ENCODE results near the gene SPATA31D1.

The SPATA31D1 gene

GRCh38 chr9:81976351-81976750 is 12.2 kb upstream of the SPATA31D1 start:
- Histone ChIP-seq H3K27me3 (ENCODE audit: control insufficient read depth in 5 of 5, insufficient read depth in 4 of 5, low read length in 5 of 5) (no peaks in the 10 kb centered on the region), H3K27ac (ENCODE audit: low read depth, low read length) (no peak overlapping the region), H3K9me3 (ENCODE audit: control insufficient read depth in 5 of 5, low read length in 5 of 5) (peaks cover 0 to 9% (median 3%) of the 10 kb centered on the region in 5 donors), H3K4me3 (ENCODE audit: low read depth in 1 of 5, low read length in 5 of 5) (no peak overlapping the region), H3K9ac (ENCODE audit: low read length in 5 of 5) (no peak overlapping the region), H3K4me1 (ENCODE audit: control insufficient read depth in 5 of 5, insufficient read depth in 5 of 5, low read length in 5 of 5) (no peaks in the 10 kb centered on the region), H3K36me3 (ENCODE audit: control insufficient read depth in 5 of 5, insufficient read depth in 5 of 5, low read length in 5 of 5) (no peaks in the 10 kb centered on the region)

- Histone ChIP-seq H3K4me3 (ENCODE audit: low read depth in 1 of 5, low read length in 5 of 5) (no peak overlapping the region), H3K36me3 (ENCODE audit: control insufficient read depth in 5 of 5, insufficient read depth in 5 of 5, low read length in 5 of 5) (no peaks in the 10 kb centered on the region), H3K9ac (ENCODE audit: low read length in 5 of 5) (no peak overlapping the region), H3K9me3 (ENCODE audit: control insufficient read depth in 5 of 5, low read length in 5 of 5) (no peaks in the 10 kb centered on the region), H3K4me1 (ENCODE audit: control insufficient read depth in 5 of 5, insufficient read depth in 5 of 5, low read length in 5 of 5) (no peaks in the 10 kb centered on the region), H3K27me3 (ENCODE audit: control insufficient read depth in 5 of 5, insufficient read depth in 4 of 5, low read length in 5 of 5) (no peaks in the 10 kb centered on the region), H3K27ac (ENCODE audit: low read depth, low read length) (no peak overlapping the region)
These were observed 9.4 kb upstream of the SPATA31D1 start for GRCh38 chr9:81979196-81979595.

- Histone ChIP-seq H3K9me3 (ENCODE audit: control insufficient read depth in 5 of 5, low read length in 5 of 5) (no peaks in the 10 kb centered on the region), H3K4me1 (ENCODE audit: control insufficient read depth in 5 of 5, insufficient read depth in 5 of 5, low read length in 5 of 5) (no peaks in the 10 kb centered on the region), H3K36me3 (ENCODE audit: control insufficient read depth in 5 of 5, insufficient read depth in 5 of 5, low read length in 5 of 5) (no peaks in the 10 kb centered on the region), H3K27ac (ENCODE audit: low read depth, low read length) (no peak overlapping the region), H3K9ac (ENCODE audit: low read length in 5 of 5) (no peak overlapping the region), H3K4me3 (ENCODE audit: low read depth in 1 of 5, low read length in 5 of 5) (no peak overlapping the region), H3K27me3 (ENCODE audit: control insufficient read depth in 5 of 5, insufficient read depth in 4 of 5, low read length in 5 of 5) (no peaks in the 10 kb centered on the region)
These were observed 8.0 kb upstream of the SPATA31D1 start for GRCh38 chr9:81980568-81980967.

- Histone ChIP-seq H3K4me1 (ENCODE audit: control insufficient read depth in 5 of 5, insufficient read depth in 5 of 5, low read length in 5 of 5) (no peaks in the 10 kb centered on the region), H3K27ac (ENCODE audit: low read depth, low read length) (no peak overlapping the region), H3K36me3 (ENCODE audit: control insufficient read depth in 5 of 5, insufficient read depth in 5 of 5, low read length in 5 of 5) (no peaks in the 10 kb centered on the region), H3K9me3 (ENCODE audit: control insufficient read depth in 5 of 5, low read length in 5 of 5) (no peaks in the 10 kb centered on the region), H3K27me3 (ENCODE audit: control insufficient read depth in 5 of 5, insufficient read depth in 4 of 5, low read length in 5 of 5) (no peaks in the 10 kb centered on the region), H3K4me3 (ENCODE audit: low read depth in 1 of 5, low read length in 5 of 5) (no peak overlapping the region), H3K9ac (ENCODE audit: low read length in 5 of 5) (no peak overlapping the region)
These were observed 6.7 kb upstream of the SPATA31D1 start for GRCh38 chr9:81981883-81982282.

- H3K4me3 ChIP-seq (ENCODE audit: low read depth in 1 of 5, low read length in 5 of 5), result no peak overlapping the region
- H3K27ac ChIP-seq (ENCODE audit: low read depth, low read length), result no peak overlapping the region
- H3K9me3 ChIP-seq (ENCODE audit: control insufficient read depth in 5 of 5, low read length in 5 of 5), result no peaks in the 10 kb centered on the region
- no peaks in the 10 kb centered on the region for H3K4me1 ChIP-seq (ENCODE audit: control insufficient read depth in 5 of 5, insufficient read depth in 5 of 5, low read length in 5 of 5)
- no peaks in the 10 kb centered on the region for H3K36me3 ChIP-seq (ENCODE audit: control insufficient read depth in 5 of 5, insufficient read depth in 5 of 5, low read length in 5 of 5)
- no peaks in the 10 kb centered on the region for H3K27me3 ChIP-seq (ENCODE audit: control insufficient read depth in 5 of 5, insufficient read depth in 4 of 5, low read length in 5 of 5)
- H3K9ac ChIP-seq (ENCODE audit: low read length in 5 of 5), result no peak overlapping the region
These were observed 3.6 kb upstream of the SPATA31D1 start for GRCh38 chr9:81984928-81985327.

GRCh38 chr9:81986051-81986450 is 2.5 kb upstream of the SPATA31D1 start:
- H3K36me3 ChIP-seq (ENCODE audit: control insufficient read depth in 5 of 5, insufficient read depth in 5 of 5, low read length in 5 of 5), result no peaks in the 10 kb centered on the region
- H3K27me3 ChIP-seq (ENCODE audit: control insufficient read depth in 5 of 5, insufficient read depth in 4 of 5, low read length in 5 of 5), result no peaks in the 10 kb centered on the region
- no peaks in the 10 kb centered on the region for H3K4me1 ChIP-seq (ENCODE audit: control insufficient read depth in 5 of 5, insufficient read depth in 5 of 5, low read length in 5 of 5)
- H3K27ac ChIP-seq (ENCODE audit: low read depth, low read length), result no peak overlapping the region
- no peak overlapping the region for H3K4me3 ChIP-seq (ENCODE audit: low read depth in 1 of 5, low read length in 5 of 5)
- H3K9me3 ChIP-seq (ENCODE audit: control insufficient read depth in 5 of 5, low read length in 5 of 5), result peaks cover 0 to 3% (median 0%) of the 10 kb centered on the region in 5 donors
- no peak overlapping the region for H3K9ac ChIP-seq (ENCODE audit: low read length in 5 of 5)

GRCh38 chr9:81989700-81990099 is 1.1 kb downstream of the SPATA31D1 start:
- H3K36me3 ChIP-seq (ENCODE audit: control insufficient read depth in 5 of 5, insufficient read depth in 5 of 5, low read length in 5 of 5), result no peaks in the 10 kb centered on the region
- H3K9ac ChIP-seq (ENCODE audit: low read length in 5 of 5), result no peak overlapping the region
- no peak overlapping the region for H3K27ac ChIP-seq (ENCODE audit: low read depth, low read length)
- H3K4me1 ChIP-seq (ENCODE audit: control insufficient read depth in 5 of 5, insufficient read depth in 5 of 5, low read length in 5 of 5), result no peaks in the 10 kb centered on the region
- peaks cover 0 to 3% (median 0%) of the 10 kb centered on the region in 5 donors for H3K9me3 ChIP-seq (ENCODE audit: control insufficient read depth in 5 of 5, low read length in 5 of 5)
- H3K4me3 ChIP-seq (ENCODE audit: low read depth in 1 of 5, low read length in 5 of 5), result no peak overlapping the region
- H3K27me3 ChIP-seq (ENCODE audit: control insufficient read depth in 5 of 5, insufficient read depth in 4 of 5, low read length in 5 of 5), result no peaks in the 10 kb centered on the region

- H3K4me3 ChIP-seq (ENCODE audit: low read depth in 1 of 5, low read length in 5 of 5), result no peak overlapping the region
- no peaks in the 10 kb centered on the region for H3K4me1 ChIP-seq (ENCODE audit: control insufficient read depth in 5 of 5, insufficient read depth in 5 of 5, low read length in 5 of 5)
- H3K27ac ChIP-seq (ENCODE audit: low read depth, low read length), result no peak overlapping the region
- H3K9me3 ChIP-seq (ENCODE audit: control insufficient read depth in 5 of 5, low read length in 5 of 5), result peaks cover 0 to 3% (median 0%) of the 10 kb centered on the region in 5 donors
- no peak overlapping the region for H3K9ac ChIP-seq (ENCODE audit: low read length in 5 of 5)
- no peaks in the 10 kb centered on the region for H3K27me3 ChIP-seq (ENCODE audit: control insufficient read depth in 5 of 5, insufficient read depth in 4 of 5, low read length in 5 of 5)
- no peaks in the 10 kb centered on the region for H3K36me3 ChIP-seq (ENCODE audit: control insufficient read depth in 5 of 5, insufficient read depth in 5 of 5, low read length in 5 of 5)
These were observed 5.1 kb downstream of the SPATA31D1 start for GRCh38 chr9:81993656-81994055.

- H3K36me3 ChIP-seq (ENCODE audit: control insufficient read depth in 5 of 5, insufficient read depth in 5 of 5, low read length in 5 of 5), result no peaks in the 10 kb centered on the region
- H3K9me3 ChIP-seq (ENCODE audit: control insufficient read depth in 5 of 5, low read length in 5 of 5), result no peaks in the 10 kb centered on the region
- no peaks in the 10 kb centered on the region for H3K27me3 ChIP-seq (ENCODE audit: control insufficient read depth in 5 of 5, insufficient read depth in 4 of 5, low read length in 5 of 5)
- H3K4me3 ChIP-seq (ENCODE audit: low read depth in 1 of 5, low read length in 5 of 5), result no peak overlapping the region
- no peak overlapping the region for H3K27ac ChIP-seq (ENCODE audit: low read depth, low read length)
- no peaks in the 10 kb centered on the region for H3K4me1 ChIP-seq (ENCODE audit: control insufficient read depth in 5 of 5, insufficient read depth in 5 of 5, low read length in 5 of 5)
- H3K9ac ChIP-seq (ENCODE audit: low read length in 5 of 5), result no peak overlapping the region
These were observed 11.2 kb downstream of the SPATA31D1 start for GRCh38 chr9:81999806-82000205.

GRCh38 chr9:82010711-82011110 is 22.1 kb downstream of the SPATA31D1 start:
- H3K36me3 ChIP-seq (ENCODE audit: control insufficient read depth in 5 of 5, insufficient read depth in 5 of 5, low read length in 5 of 5), result no peaks in the 10 kb centered on the region
- H3K4me3 ChIP-seq (ENCODE audit: low read depth in 1 of 5, low read length in 5 of 5), result no peak overlapping the region
- H3K4me1 ChIP-seq (ENCODE audit: control insufficient read depth in 5 of 5, insufficient read depth in 5 of 5, low read length in 5 of 5), result no peaks in the 10 kb centered on the region
- no peak overlapping the region for H3K9ac ChIP-seq (ENCODE audit: low read length in 5 of 5)
- H3K27ac ChIP-seq (ENCODE audit: low read depth, low read length), result no peak overlapping the region
- H3K27me3 ChIP-seq (ENCODE audit: control insufficient read depth in 5 of 5, insufficient read depth in 4 of 5, low read length in 5 of 5), result no peaks in the 10 kb centered on the region
- peaks cover 0 to 9% (median 5%) of the 10 kb centered on the region in 5 donors for H3K9me3 ChIP-seq (ENCODE audit: control insufficient read depth in 5 of 5, low read length in 5 of 5)

- Histone ChIP-seq H3K9me3 (ENCODE audit: control insufficient read depth in 5 of 5, low read length in 5 of 5) (peaks cover 0 to 9% (median 5%) of the 10 kb centered on the region in 5 donors), H3K27ac (ENCODE audit: low read depth, low read length) (no peak overlapping the region), H3K4me3 (ENCODE audit: low read depth in 1 of 5, low read length in 5 of 5) (no peak overlapping the region), H3K36me3 (ENCODE audit: control insufficient read depth in 5 of 5, insufficient read depth in 5 of 5, low read length in 5 of 5) (no peaks in the 10 kb centered on the region), H3K27me3 (ENCODE audit: control insufficient read depth in 5 of 5, insufficient read depth in 4 of 5, low read length in 5 of 5) (no peaks in the 10 kb centered on the region), H3K9ac (ENCODE audit: low read length in 5 of 5) (no peak overlapping the region), H3K4me1 (ENCODE audit: control insufficient read depth in 5 of 5, insufficient read depth in 5 of 5, low read length in 5 of 5) (no peaks in the 10 kb centered on the region)
These were observed 22.6 kb downstream of the SPATA31D1 start for GRCh38 chr9:82011133-82011532.

All from subcutaneous abdominal adipose tissue (tissue), 5 donors.